HG02852 (cell line): ENCODE measurements around the gene NGDN.

Experiments
- ATAC-seq: cut with Tn5 transposase; IDR thresholded peaks from one replicate; pipeline ENCODE4 v1.9.1; 2021; ENCODE audit warnings: mild to moderate bottlenecking, moderate library complexity; ENCODE audit not compliant: unreplicated experiment

The NGDN gene

DNA sequence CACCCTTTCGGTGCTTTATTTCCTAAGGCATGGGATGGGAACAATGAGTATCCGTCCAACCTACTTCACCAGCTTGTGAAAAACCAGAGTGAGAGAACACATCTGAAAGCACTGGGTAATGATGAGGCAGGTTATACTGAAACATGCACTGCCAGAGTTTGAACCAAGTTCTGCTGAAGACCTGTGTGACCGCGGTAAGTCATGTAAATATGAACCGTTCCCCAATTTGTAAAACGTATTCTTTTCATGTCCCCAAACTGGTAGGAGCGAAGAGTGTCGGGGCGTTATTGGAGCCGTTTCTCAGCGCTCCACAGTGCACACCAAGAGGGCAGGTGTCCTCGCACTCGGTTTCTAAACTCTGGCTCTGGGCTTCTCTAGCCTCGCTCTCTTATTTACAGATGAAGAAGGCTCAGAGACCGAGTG lies 788 bp upstream of the NGDN start:
- ATAC-seq: no peak

- peak; percentile 16 for ATAC-seq
These were observed 452 bp downstream of the NGDN start for GRCh38 chr14:23469906-23470403.

DNA sequence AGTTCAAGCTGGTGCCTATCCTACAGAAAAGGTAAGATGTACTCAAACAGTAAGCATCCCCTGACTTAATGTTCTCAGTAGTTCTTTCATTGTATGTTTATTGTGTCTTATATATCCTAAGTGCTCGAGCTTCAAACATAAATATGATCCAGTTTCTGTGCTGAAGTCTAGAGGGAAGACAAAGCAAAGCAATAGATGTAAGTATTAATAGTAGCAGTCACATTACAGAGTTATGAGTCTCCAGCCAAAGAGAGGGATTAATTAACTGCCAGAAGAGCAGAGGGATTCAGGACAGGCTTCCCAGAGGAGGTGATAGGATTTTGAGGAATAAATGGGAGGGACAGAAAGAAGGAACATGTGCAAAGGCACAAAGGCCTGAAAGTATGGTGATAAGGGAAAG lies 1.4 kb downstream of the NGDN start:
- ATAC-seq: no peak

DNA sequence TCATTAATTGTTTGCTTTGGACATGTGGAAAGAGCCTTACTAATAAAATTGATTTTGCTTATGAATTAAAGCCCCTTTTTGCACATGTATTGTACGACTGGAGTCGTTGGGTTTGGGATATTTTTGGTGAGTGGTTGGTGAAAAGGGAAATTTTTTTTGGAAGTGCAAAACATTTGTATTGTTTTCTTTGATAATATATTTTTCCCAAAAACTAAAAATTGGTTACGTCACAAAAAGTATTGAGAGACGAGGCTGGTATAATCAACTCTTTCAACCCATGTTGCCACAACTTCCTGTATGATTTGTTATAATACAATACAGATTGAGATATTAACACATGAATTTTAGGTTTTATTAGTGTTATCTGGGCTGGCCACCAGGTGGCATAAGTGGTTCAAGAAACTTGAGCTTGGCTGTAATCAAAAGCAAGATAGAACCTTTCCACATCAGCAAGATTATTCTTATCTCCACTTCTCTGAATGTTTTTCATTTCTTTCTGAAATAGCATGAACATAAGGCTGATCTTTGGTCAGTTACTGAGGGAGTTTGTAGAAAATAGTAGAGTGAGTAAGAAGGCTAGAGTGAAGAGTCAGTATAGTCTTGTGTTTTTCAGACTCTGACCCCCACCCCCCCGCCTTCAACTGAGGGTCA lies 8.7 kb downstream of the NGDN start:
- ATAC-seq: no peak

- ATAC-seq: no peak
These were observed 12.0 kb downstream of the NGDN start for GRCh38 chr14:23481362-23481970.

- no peak for ATAC-seq
These were observed 12.7 kb downstream of the NGDN start for GRCh38 chr14:23481979-23482822.

DNA sequence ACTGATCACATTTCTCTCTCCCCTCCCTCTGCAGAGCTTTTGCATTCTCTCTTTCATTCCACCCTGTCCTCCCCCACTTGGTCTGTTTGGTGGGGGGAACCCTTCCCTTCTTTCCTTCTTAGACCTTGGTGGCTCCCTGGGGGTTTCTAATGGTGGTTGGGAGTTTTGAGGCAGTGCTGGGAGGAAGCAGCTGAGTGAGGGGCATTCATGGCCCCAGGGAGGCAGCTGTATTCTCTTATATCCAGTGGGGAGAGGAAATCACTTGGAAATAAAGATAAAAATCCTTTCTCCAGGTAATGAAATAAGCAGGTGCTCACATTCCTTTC lies 13.3 kb downstream of the NGDN start:
- no peak for ATAC-seq

DNA sequence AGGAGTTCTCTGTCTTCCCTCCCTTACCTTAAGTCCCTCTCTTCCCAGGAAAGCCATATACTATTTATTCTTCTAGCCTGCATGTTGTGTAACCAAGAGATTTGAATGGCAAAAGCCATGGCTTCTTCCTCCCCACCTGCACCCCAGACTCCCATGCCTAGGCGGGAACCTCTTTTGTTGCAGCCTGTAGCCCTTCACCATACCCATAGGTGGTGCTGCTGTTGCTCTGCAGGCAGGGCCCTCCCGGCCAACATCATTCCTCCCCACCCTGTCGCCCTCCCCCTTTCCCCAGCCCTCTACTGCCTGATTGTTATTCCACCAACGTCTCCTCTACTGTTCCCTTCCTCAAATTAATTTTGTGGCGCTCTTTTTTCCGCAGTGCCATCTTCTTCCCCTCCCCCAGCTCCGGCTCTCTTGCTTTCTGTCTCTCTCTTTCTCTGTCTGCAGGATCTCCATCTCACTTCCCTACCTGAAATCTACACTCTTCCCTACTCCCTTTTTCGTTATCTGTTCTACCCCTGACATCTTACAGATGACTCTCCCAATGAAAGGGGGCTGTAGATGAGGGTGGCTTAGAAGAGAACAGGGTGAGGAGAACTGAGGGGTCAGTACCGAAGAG lies 13.8 kb downstream of the NGDN start:
- ATAC-seq: no peak

DNA sequence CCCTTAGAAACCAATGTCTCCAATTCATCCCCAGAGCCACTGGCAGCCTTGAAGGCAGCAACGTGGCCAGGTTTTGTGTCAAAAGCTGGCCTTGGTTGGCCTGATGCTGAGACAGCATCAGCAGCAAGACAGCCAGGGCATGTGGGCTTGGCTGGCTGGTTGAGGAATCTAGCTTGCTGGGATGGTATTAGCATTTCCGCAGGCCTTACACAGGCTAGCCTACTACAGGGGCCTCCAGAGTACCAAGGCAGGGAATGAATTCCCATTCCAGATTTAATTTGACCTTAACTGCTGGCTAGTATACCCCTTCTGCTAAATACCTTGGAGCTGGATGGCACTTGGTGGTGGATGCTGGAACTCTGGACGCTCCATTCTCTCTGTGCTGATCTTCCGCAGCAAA lies 15.8 kb downstream of the NGDN start:
- ATAC-seq: no peak

DNA sequence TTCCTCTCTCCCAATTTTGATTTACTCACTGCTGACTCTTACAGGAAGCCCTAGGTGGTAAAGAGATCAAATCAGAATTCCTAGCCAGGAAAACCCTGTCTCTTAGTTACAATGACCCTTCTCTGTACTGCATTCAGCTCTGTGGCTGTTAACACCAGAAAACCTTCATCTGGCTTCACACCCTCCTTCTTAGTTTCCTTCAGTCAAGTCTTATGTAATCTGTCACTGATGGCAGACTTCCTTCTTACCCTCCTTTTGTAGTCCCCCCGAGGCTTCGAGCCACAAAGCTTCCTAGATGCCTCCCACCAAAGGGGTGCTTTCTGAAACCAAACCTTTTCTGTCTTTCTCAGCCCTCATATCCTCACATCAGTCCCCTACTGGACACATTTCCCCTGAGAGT lies 16.5 kb downstream of the NGDN start:
- no peak for ATAC-seq

DNA sequence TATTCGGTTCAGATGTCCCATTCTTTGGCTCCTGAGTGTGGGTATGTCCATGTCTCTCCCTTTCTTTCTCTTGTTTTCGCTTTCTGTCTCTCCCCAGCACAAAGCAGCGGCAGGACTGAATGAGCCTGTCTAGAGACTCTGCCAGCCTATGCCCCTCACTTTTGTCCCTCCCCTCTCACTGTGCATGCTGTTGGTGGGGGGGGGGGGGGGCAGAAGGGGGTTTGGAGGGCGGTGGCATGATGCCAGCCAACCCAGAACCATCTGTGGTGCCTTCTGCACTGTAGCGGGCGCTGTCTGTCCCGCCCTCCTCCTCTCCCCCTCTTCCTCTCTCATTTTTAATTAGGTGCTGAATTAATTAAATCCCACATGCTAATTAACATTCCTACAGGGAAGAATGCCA lies 17.7 kb downstream of the NGDN start:
- ATAC-seq: no peak

DNA sequence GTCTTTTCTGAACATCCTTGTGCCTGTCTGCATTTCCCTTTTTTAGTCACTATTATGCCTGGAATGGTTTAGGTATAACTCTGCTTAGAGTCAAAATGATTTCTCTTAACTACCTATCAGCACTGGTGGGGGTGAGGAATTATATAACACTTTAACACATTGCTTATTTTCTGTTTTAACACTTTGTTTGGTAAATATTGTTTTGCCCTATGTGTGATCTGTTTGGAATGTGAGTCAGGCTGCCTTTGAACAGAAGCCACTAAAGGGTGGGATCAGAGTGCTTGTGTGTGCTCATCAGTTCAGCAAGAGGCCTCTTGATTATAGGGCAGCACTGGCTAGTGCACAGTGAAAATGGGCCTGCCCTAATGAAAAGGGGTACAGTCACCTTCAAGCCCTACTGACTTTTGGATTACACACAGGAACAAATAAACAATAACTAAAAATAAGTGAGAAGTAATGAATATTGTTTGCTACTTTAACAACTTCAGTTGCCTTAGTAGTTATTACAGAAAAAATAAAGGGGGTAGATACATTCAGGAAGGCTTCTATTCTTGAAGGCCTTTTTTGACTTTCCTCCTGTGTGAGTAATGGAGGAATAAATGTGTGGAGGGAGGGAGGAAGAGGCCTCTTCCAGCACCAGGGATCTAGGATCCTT lies 23.2 kb downstream of the NGDN start:
- ATAC-seq: no peak

- ATAC-seq: no peak
These were observed 24.7 kb downstream of the NGDN start for GRCh38 chr14:23494223-23494622.

GRCh38 chr14:23512156-23512555 lies 42.7 kb downstream of the NGDN start:
- no peak for ATAC-seq

DNA sequence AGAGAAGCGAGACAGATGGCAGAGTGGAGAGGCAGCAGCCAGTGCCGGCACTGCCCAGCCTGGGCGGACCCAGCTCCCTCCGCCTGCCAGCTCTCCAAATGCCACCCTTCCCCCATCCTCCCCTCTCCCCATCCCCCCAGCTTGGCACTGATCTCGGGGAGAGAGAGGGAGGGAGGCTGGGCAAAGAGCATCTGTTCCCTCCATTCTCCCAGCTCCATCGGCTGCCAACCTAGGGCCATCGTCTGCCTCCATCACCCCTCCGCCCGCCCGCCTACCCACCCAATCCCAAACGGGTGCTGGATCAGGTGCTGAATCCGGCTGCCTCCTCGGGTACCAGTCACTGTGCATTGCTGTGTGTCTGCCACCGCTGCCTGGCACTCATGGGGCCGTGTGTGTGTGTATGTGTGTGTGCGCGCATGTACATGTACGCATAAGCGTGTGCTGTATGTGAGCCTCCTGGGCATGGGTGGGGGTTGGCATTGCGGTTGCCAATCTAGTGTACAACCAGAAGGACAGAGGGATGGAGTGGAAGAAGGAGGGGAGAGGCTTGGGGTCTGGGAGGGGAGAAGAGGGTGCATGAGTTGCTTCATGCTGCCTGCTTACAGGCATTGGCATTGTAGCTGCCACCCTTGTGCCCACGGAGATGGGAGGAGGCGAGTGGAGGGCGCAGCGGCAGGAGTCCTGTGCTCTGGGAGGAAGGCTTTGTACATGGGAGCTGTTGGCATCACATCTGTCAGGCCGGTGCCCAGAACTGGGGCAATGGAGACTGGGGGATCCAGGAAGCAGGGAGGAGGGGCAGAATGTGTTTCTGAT lies 43.7 kb downstream of the NGDN start:
- no peak for ATAC-seq

DNA sequence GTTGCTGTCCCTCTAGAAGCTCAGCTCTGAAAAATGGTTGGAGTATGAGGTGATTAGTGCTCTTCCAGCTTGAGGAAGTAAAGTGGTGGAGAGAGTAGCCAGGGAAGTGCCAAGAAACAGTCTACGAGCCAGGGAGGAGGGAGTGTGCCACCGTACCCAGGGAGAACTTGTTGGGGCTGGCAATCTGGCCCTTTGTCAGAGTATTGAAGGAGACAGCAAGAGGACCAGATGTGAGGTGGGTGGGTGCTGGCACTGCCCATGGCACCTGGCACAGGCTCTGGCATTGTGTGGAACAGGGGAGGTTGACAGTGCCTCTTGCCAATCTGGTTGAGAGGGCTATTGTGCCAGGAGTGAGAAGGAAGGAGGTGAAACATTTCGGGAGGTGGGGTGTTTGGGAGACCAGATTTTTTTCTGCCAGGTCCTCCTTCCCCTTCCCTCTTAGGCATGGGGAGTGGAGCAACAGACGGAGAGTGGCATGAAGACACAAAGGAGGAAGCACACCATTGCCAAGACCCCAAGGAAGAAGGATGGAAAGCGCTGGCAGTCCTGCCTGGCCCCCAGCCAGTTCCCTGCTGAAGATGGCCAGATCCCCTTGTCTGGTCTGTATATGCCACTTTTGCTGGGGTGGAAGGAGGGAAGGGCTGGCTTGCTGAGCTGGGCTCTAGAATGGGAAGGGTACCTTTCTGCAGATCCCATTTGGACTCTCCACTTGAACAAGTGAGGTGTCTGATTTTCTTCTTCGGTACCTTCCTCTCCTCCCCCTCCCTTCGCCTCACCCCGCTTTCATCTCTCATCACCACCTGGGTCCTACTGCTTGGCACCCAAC lies 44.5 kb downstream of the NGDN start:
- ATAC-seq: no peak

DNA sequence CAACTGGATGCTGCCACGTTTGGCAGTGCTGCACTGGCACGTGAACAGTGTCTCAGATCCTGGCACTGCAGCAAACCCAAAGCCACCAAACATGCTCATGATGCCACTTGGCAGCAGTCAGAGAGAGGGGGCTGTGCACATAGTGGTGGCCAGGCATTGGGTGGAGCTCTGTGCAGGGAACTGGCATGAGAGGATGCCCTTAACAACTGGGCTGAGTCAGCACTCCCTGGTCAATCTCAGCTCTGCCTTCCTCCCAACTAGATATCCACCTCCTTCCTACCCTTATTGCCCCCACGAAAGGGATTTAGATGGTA lies 45.1 kb downstream of the NGDN start:
- no peak for ATAC-seq

DNA sequence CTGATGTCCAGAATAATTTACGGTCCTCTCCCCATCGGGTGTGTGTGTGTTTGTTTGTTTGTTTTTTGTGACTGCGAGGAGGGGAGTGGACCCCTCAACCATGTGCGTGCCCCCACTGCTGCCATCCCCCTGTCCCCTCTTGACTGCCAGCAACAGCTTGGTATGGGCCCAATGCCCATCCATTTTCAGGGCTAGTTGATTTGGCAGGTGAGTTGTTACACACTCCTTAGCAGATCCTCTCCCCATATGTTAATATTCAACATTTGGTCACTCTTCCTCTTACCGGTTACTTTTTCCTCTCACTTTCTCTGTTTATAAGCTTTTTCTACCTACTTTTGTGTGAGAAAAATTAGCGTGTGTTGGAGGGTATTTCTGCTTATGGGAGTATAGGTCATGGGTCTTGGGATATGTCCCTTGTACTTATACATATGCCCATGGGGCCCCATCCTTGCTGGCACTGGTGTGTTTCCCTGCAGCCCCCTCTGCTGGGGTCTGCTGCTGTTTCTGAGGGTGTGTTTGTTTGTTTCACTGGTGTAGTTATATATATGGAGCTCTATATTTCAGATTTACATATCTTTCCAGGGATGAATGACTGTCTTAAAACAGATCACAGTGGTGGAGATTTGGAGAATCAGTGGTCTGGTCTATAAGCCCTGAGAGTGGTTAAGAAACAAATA lies 48.3 kb downstream of the NGDN start:
- ATAC-seq: no peak

DNA sequence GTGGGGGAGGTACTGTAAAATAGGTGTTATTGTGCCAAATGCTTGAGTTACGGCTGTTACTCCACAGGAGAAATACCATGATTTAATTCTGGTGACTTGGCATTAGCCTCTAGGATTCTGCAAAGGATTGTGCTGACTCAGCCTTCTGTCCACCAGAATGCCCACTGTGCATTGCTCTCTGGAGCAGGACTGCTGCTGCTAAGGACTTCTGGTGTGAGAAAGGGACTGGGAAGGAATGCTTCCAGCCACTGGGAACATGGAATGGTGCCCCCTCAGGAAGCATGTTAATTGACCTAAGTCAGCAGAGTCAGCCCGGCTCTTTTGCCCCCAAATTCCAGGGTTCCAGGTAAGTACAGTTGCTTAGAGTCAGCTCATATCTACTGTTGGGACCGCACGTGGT lies 49.2 kb downstream of the NGDN start:
- no peak for ATAC-seq
